ENCODE measurements around the gene HTRA3. TPM values are rescaled to one million over a fixed set of nuclear protein-coding genes. Genes with fewer than 3 reads are reported as not detected.

The HTRA3 gene
- total and polyA plus RNA-seq, 2 experiments from 2014 or later: 3.2 to 5.2 TPM

- H4K20me1 ChIP-seq (ENCODE audit: insufficient read depth): no peaks in the 10 kb centered on the region
- no peak overlapping the region for H3K9ac ChIP-seq
- H3K27me3 ChIP-seq (replicated peaks; ENCODE audit: insufficient read depth): no peaks in the 10 kb centered on the region
- DNase-seq: no peak
- in situ Hi-C loops (cut with MboI): no loop called here
- H3K9me2 ChIP-seq (ENCODE audit: insufficient read depth): no peaks in the 10 kb centered on the region
- H3K4me1 ChIP-seq (ENCODE audit: insufficient read depth): peaks cover 9% of the 10 kb centered on the region
- no peak for TF ChIP-seq EZH2 (IDR thresholded peaks at IDR 0.05; ENCODE audit: insufficient read depth, poor library complexity, severe bottlenecking)
- no peak for TF ChIP-seq EZH2phosphoT487 (IDR thresholded peaks at IDR 0.05; ENCODE audit: insufficient read depth, low read depth)
- H3K79me2 ChIP-seq (ENCODE audit: insufficient read depth): no peaks in the 10 kb centered on the region
- no peak overlapping the region for H3K4me2 ChIP-seq (ENCODE audit: unreplicated experiment)
- H3K27ac ChIP-seq: no peak overlapping the region
- no peak overlapping the region for H3K4me3 ChIP-seq
- WGBS, 2 experiments (ENCODE audit: low coverage in 1 of 2, low lambda C conversion rate in 2 of 2, missing lambda C conversion rate in 2 of 2): 92 to 95% methylated on average over 15 of the region's 15 CpGs
- H3K9me3 ChIP-seq (ENCODE audit: low read depth): no peaks in the 10 kb centered on the region
- no peak overlapping the region for H2AFZ ChIP-seq
- peaks cover 18% of the 10 kb centered on the region for H3F3A ChIP-seq (ENCODE audit: insufficient read depth)
- H3K36me3 ChIP-seq (ENCODE audit: low read depth): no peaks in the 10 kb centered on the region
Measured at GRCh38 chr4:8222609-8223388, 46.8 kb upstream of the HTRA3 start.

DNA sequence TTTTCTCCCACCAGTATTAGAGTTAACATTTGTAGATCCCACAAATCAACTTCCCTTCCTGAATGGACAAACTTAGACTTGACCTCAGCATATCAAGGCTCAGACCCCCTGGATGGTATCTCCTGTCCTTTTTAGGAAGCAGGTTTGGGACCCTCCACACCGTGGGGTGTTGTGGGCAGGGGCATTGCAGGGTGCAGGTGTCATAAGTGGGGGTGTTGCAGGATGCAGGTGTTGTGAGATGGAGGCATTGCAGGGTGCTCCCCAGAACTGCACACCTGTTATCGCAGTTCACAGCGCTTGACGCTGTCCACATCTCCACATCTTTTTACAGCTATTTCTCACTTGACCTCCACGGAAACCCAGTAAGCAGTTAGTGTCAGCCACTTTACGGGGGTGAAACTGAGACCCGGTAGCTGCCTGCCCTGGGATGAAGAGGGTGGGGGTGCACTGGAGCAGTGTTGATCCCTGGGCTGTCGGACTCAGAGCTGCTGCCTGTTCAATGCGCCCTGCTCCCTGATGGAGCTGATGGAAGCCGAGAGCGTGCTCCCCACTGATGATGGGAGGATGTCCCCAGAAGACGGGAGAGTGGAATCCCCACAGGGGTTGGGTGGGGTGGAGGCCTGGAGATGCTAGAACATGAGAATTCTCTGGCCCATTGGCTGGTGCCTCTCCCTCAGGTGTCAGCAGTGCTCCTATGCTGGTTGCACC lies 45.1 kb upstream of the HTRA3 start:
- Histone ChIP-seq H3K4me1 (ENCODE audit: insufficient read depth) (peaks cover 16% of the 10 kb centered on the region), H4K20me1 (ENCODE audit: insufficient read depth) (no peaks in the 10 kb centered on the region), H3K79me2 (ENCODE audit: insufficient read depth) (no peaks in the 10 kb centered on the region), H3K9me2 (ENCODE audit: insufficient read depth) (no peaks in the 10 kb centered on the region), H3F3A (ENCODE audit: insufficient read depth) (peaks cover 18% of the 10 kb centered on the region), H3K27ac (no peak overlapping the region), H2AFZ (no peak overlapping the region), H3K9ac (no peak overlapping the region), H3K4me2 (ENCODE audit: unreplicated experiment) (no peak overlapping the region), H3K9me3 (ENCODE audit: low read depth) (no peaks in the 10 kb centered on the region), H3K36me3 (ENCODE audit: low read depth) (no peaks in the 10 kb centered on the region), H3K27me3 (replicated peaks; ENCODE audit: insufficient read depth) (no peaks in the 10 kb centered on the region), H3K4me3 (no peak overlapping the region)
- in situ Hi-C loops (cut with MboI): no loop called here
- DNase-seq: no peak
- WGBS, 2 experiments (ENCODE audit: low coverage in 1 of 2, low lambda C conversion rate in 2 of 2, missing lambda C conversion rate in 2 of 2): 87% methylated on average over 12 of the region's 12 CpGs
- no peak for TF ChIP-seq EZH2phosphoT487 (IDR thresholded peaks at IDR 0.05; ENCODE audit: insufficient read depth, low read depth)

DNA sequence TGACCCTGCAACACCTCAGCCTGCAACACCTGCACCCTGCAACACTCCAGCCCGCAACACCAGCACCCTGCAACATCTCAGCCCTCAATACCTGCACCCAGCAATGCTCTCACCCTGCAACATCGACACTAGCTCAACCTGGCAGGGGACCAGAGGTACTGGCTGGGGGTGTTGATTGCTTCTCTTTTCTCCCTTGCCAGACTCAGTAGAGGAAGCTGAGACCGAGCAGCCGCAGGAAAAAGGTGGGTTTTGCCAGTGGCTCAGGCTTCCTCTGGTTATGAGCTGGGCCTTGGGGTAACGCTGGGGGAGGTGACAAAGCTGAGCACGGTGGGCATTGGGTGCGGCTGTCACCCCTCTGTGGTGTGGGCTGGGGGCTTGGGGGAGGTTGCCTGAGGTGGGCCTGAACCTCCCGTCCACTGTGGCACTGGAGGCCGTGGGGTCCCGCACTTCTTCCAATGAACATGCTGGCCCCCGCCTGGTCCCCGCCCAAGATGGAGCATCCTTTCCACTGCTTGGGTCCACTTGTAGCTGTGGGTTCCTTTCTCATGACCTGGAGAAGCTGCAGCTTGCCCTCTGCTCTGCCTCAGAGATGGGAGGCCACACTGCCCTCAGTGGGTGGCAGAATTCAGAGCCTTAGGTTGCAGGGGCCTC lies 44.5 kb upstream of the HTRA3 start:
- Histone ChIP-seq H2AFZ (no peak overlapping the region), H3K4me3 (no peak overlapping the region), H3K9ac (no peak overlapping the region), H3F3A (ENCODE audit: insufficient read depth) (peaks cover 18% of the 10 kb centered on the region), H3K9me3 (ENCODE audit: low read depth) (no peaks in the 10 kb centered on the region), H3K36me3 (ENCODE audit: low read depth) (no peaks in the 10 kb centered on the region), H4K20me1 (ENCODE audit: insufficient read depth) (no peaks in the 10 kb centered on the region), H3K4me2 (ENCODE audit: unreplicated experiment) (no peak overlapping the region), H3K27me3 (replicated peaks; ENCODE audit: insufficient read depth) (no peaks in the 10 kb centered on the region), H3K79me2 (ENCODE audit: insufficient read depth) (no peaks in the 10 kb centered on the region), H3K9me2 (ENCODE audit: insufficient read depth) (no peaks in the 10 kb centered on the region), H3K27ac (no peak overlapping the region), H3K4me1 (ENCODE audit: insufficient read depth) (peaks cover 16% of the 10 kb centered on the region)
- WGBS, 2 experiments (ENCODE audit: low coverage in 1 of 2, low lambda C conversion rate in 2 of 2, missing lambda C conversion rate in 2 of 2): 85% methylated on average over 9 to 12 of the region's 12 CpGs
- in situ Hi-C loops (cut with MboI): loop anchor here (25.0 kb wide), 1 partner anchor 387 kb away; no protein-coding TSS in a partner anchor
- TF ChIP-seq EZH2 (IDR thresholded peaks at IDR 0.05; ENCODE audit: insufficient read depth, poor library complexity, severe bottlenecking) (no peak), EZH2phosphoT487 (IDR thresholded peaks at IDR 0.05; ENCODE audit: insufficient read depth, low read depth) (no peak)
- DNase-seq: no peak

GRCh38 chr4:8225706-8226443 lies 43.7 kb upstream of the HTRA3 start:
- H3K9me2 ChIP-seq (ENCODE audit: insufficient read depth): no peaks in the 10 kb centered on the region
- in situ Hi-C loops (cut with MboI): loop anchor here (25.0 kb wide), 1 partner anchor 386 kb away; no protein-coding TSS in a partner anchor

More at GRCh38 chr4:8225706-8226443, 43.7 kb upstream of the HTRA3 start:
- Histone ChIP-seq H3K9ac (no peak overlapping the region), H3K79me2 (ENCODE audit: insufficient read depth) (no peaks in the 10 kb centered on the region), H3K4me1 (ENCODE audit: insufficient read depth) (peaks cover 16% of the 10 kb centered on the region), H3F3A (ENCODE audit: insufficient read depth) (peaks cover 18% of the 10 kb centered on the region), H3K27ac (no peak overlapping the region), H2AFZ (no peak overlapping the region), H3K4me3 (no peak overlapping the region), H4K20me1 (ENCODE audit: insufficient read depth) (no peaks in the 10 kb centered on the region), H3K27me3 (replicated peaks; ENCODE audit: insufficient read depth) (no peaks in the 10 kb centered on the region), H3K4me2 (ENCODE audit: unreplicated experiment) (no peak overlapping the region), H3K36me3 (ENCODE audit: low read depth) (no peaks in the 10 kb centered on the region), H3K9me3 (ENCODE audit: low read depth) (no peaks in the 10 kb centered on the region)
- TF ChIP-seq EZH2phosphoT487 (IDR thresholded peaks at IDR 0.05; ENCODE audit: insufficient read depth, low read depth): no peak
- TF ChIP-seq EZH2 (IDR thresholded peaks at IDR 0.05; ENCODE audit: insufficient read depth, poor library complexity, severe bottlenecking): no peak
- no peak for DNase-seq
- 81 to 82% methylated on average over 10 of the region's 10 CpGs for WGBS, 2 experiments (ENCODE audit: low coverage in 1 of 2, low lambda C conversion rate in 2 of 2, missing lambda C conversion rate in 2 of 2)

Measured in GM23248 (cell line).